Placental epithelial cell (primary cell): Measurements from ENCODE around the gene RUNDC3A. TPM values are rescaled to one million over a fixed set of nuclear protein-coding genes. Genes with fewer than 3 reads are reported as not detected.

Experiments used
- small RNA-seq: library from RNA; depleted of rRNA; stranded (forward); fragments of <200 nt; gene quantifications from one replicate; pipeline ENCODE3, GENCODE V24; 2012
- total RNA-seq: library from RNA; depleted of rRNA; stranded (reverse); fragments of >200 nt; gene quantifications from 2 replicates; pipeline ENCODE4 v1.2.3, GENCODE V29; 2012

RUNDC3A gene
- total RNA-seq, result 0.11 TPM in 1 of 2 replicates, not detected in the other

DNA sequence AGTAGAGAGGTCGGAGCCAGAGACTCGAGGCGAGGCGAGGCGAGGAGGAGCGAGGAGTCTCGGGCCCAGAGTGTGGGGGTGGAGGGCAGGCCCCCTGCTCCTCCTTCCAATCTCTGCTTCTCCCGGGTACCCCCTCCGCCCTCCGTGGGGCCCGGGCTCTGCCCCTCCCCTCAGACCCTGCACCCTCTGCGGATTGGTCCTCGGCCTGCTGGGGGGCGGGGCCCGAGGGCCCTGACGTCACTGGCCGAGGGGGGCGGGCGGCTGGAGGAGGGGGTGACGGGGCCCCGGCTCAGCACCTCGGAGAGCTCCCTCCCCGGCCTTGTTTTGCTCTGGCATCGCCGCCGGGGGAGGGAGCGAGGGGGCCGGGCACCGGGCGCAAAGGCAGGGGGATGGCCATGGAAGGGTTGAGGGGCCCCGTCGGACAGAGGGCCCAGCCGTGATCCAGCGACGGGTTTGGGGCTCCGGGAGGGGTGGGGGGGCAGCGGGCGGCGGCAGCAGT, at the start of gene RUNDC3A:
RUNDC3A (plus strand) TSS at position 282 of the 499 bp plus-strand sequence. CDS start 232 bp downstream, outside the sequence.

DNA sequence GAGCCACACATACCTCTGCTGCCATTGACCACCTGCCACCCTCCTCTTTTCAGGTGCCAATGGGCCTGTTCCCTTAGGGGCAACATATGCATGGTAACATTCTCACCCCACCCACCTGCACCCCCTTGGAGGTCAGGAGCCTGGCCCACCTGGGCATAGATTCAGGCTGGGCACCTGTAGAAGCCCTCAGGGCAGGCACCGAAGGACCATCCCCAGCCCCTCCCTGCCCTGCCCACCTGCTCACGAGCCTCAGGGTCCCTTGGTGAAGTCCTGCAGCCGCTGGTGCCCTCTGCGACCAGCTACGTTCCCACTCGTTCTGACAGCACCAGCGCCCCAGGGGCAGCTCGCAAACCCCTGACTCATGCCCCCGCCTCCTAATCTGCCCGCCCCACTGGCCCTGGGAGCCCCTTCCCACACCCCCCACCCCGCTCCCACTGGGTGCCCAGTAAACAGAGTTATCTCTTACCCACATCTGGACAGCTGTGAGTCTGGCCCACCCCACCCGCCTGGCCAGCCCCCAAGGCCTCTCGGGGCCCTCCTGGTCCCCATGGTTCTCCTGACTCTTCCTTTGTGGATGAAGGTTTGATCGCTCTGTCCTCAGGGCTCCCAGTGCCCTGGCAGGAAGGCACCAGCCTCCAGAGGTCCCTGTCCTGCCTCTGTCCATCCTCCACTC, 40.4 kb upstream of the RUNDC3A start, which contains the start of gene SLC4A1:
SLC4A1 (minus strand) TSS at position 318 of the 673 bp plus-strand sequence. CDS start 5,269 bp downstream, outside the sequence.

DNA sequence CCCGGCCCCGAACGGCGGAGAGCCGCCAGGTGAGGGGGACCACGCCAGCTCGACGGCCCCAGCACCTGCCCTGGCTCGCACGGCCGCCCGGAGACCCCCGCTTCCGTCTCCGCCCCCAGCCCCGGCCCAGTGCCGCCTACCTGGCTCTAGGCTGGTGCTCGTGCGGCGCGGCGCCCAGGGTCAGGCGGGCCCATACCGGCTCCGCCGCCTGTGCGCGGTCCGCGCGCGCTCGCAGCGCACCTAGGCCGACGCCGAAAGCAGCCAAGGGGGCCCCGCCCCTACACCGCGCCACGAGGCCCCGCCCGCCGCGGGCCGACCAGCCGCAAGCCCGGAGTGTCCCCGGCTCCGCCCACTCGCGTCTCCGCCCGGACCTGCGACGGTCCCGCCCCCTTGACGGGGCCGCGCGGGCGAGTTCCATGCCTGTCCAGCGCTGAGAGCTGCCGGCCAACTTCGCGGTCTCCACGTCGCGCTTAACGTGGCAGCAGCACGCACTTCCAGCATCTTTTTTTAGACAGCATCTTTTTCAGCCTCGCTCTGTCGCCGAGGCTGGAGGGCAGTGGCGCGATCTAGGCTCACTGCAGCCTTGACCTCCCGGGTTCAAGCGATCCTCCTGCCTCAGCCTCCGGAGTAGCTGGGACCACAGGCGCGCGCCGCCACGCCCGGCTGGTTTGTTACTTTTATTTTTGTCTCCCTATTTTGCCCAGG, 16.3 kb downstream of the RUNDC3A start, which contains the start of gene SLC25A39:
SLC25A39 (minus strand) TSS at position 253 of the 705 bp plus-strand sequence. CDS start 1,261 bp downstream, outside the sequence.

DNA sequence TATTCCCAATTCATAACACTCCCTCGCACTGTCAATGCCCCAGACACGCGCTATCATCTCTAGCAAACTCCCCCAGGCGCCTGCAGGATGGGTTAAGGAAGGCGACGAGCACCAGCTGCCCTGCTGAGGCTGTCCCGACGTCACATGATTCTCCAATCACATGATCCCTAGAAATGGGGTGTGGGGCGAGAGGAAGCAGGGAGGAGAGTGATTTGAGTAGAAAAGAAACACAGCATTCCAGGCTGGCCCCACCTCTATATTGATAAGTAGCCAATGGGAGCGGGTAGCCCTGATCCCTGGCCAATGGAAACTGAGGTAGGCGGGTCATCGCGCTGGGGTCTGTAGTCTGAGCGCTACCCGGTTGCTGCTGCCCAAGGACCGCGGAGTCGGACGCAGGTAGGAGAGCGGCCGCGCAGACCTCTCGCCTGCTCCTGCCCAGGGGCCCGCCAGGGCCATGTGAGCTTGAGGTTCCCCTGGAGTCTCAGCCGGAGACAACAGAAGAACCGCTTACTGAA, 36.6 kb downstream of the RUNDC3A start, which contains the start of gene GRN:
GRN (plus strand) TSS at position 364 of the 515 bp plus-strand sequence. CDS start 3,863 bp downstream, outside the sequence.

DNA sequence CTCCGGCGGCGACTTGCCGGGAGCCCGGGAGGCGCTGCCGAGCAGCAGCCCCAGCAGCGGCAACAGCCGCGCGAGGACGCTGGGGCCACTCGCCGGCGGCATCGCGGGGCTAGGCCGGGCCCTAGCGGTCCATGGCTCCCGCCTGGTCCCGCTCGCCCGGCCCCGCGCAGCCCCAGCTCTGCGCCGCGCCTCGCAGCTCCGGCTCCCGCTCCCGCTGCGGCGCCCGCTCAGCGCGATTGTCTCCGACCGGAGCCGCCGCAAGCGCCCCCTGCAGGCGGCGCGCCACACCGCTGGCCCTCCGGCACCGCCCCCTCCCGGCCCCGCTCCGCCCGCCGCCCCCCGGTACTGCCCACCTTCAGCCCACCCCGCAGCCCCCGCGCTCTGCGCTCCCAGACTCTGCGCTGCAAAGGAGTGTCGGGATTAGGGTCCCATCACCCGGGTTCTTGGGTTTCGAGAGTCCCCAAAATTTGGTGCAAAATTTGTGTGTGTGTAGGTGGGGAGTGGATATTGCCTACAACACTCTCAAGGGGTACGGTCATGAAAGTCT, 55.3 kb downstream of the RUNDC3A start, which contains the start of gene FAM171A2:
FAM171A2 (minus strand) TSS at position 241 of the 547 bp plus-strand sequence; CDS start at position 102, 139 bp downstream.

Small RNA genes within 50 kb of the gene (small RNA-seq; reads per million reads assigned to genes)
- gene RF00012 (0.23 reads per million), gene RN7SL507P (not detected), gene RNU6-453P (not detected)

Other genes starting within 250 kb of the RUNDC3A start
- gene LSM12, start 241.9 kb upstream of the RUNDC3A start, total RNA-seq, result 20.8 and 50.0 TPM in 2 replicates
- 11.8 and 24.2 TPM in 2 replicates for gene G6PC3, start 237.9 kb upstream of the RUNDC3A start, total RNA-seq
- gene HDAC5, start 185.0 kb upstream of the RUNDC3A start, total RNA-seq, result 27.3 and 35.7 TPM in 2 replicates
- gene HROB, start 166.7 kb upstream of the RUNDC3A start, total RNA-seq, result 1.5 and 1.6 TPM in 2 replicates
- 0.11 TPM in 1 of 2 replicates, not detected in the other for gene ASB16, start 137.9 kb upstream of the RUNDC3A start, total RNA-seq
- gene TMUB2, start 121.6 kb upstream of the RUNDC3A start, total RNA-seq, result 34.3 and 44.4 TPM in 2 replicates
- 56.1 and 60.1 TPM in 2 replicates for gene ATXN7L3, start 108.7 kb upstream of the RUNDC3A start, total RNA-seq
- 43.8 and 90.3 TPM in 2 replicates for gene UBTF, start 88.9 kb upstream of the RUNDC3A start, total RNA-seq
- gene SLC4A1, start 40.5 kb upstream of the RUNDC3A start, total RNA-seq, result not detected in 2 replicates
- gene SLC25A39, start 16.2 kb downstream of the RUNDC3A start, total RNA-seq, result 101 and 160 TPM in 2 replicates
- 228 and 715 TPM in 2 replicates for gene GRN, start 36.7 kb downstream of the RUNDC3A start, total RNA-seq
- gene FAM171A2, start 55.3 kb downstream of the RUNDC3A start, total RNA-seq, result 2.2 and 4.3 TPM in 2 replicates
- gene ITGA2B, start 81.0 kb downstream of the RUNDC3A start, total RNA-seq, result 0.11 and 1.2 TPM in 2 replicates
- gene GPATCH8, start 194.8 kb downstream of the RUNDC3A start, total RNA-seq, result 22.6 and 28.7 TPM in 2 replicates
- gene FZD2, start 248.9 kb downstream of the RUNDC3A start, total RNA-seq, result 11.8 and 13.7 TPM in 2 replicates